Measurements from ENCODE around the gene LCN12. TPM values are rescaled to one million over a fixed set of nuclear protein-coding genes. Genes with fewer than 3 reads are reported as not detected.

LCN12 gene
- total RNA-seq, 1 experiment from 2014 or later, result 2.1 TPM

DNA sequence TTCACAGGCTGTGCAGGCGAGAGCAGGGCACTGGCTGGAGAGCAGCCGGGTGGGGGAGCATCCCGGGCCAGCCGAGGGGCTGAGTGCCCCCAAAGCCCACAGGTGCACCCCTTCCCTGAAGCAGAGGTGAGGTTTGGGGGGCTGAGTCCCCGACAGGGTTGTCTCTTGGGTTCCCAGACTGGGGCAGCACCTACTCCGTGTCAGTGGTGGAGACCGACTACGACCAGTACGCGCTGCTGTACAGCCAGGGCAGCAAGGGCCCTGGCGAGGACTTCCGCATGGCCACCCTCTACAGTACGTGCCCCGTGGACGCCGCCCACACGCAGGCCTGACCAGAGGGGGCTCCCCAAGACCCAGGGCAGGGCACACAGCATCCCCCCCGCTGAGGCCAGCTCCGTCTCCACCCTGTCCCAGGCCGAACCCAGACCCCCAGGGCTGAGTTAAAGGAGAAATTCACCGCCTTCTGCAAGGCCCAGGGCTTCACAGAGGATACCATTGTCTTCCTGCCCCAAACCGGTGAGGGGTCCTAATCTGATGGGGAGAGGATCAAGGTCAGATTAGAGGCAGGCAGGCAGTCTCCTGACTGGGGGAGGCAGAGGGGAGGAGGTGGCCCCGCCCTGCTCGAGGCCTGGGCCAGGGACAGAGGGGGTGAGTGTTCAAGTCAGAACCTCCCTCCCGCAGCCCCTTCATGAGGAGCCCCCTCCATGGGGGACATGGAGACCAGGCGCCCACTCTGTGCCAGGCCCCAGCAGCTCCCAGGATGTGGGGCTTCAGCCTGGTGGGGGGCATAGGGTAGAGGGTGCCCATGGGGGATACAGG lies 27.9 kb downstream of the LCN12 start:
- Mint-ChIP-seq H3K9me3 (no peaks in the 10 kb centered on the region), H3K4me3 (no peak overlapping the region), H3K27ac (no peak overlapping the region), H3K4me1 (peaks cover 2 to 16% of the 10 kb centered on the region in 2 experiments), H3K36me3 (ENCODE audit: insufficient read depth in 1 of 3, low read depth in 3 of 3) (peaks cover 0 to 3% (median 0%) of the 10 kb centered on the region in 3 experiments; a peak in 1 of 7 replicates), H3K27me3 (ENCODE audit: low read depth) (peaks cover 7% of the 10 kb centered on the region)
- H4K5ac ChIP-seq (ENCODE audit: insufficient read length, low read depth, low read length), result no peak overlapping the region
- H4K8ac ChIP-seq (replicated peaks; ENCODE audit: insufficient read length, low read depth, low read length), result no peak overlapping the region
- H3K18ac ChIP-seq (ENCODE audit: insufficient read length, low read depth, low read length), result no peak overlapping the region
- no peak overlapping the region for H3K27ac ChIP-seq (ENCODE audit: insufficient read length, low read depth, low read length)
- H3K56ac ChIP-seq (ENCODE audit: insufficient read length, low read depth, low read length), result no peak overlapping the region
- H3T11ph ChIP-seq (ENCODE audit: low read length), result no peak overlapping the region
- no peaks in the 10 kb centered on the region for H3K79me2 ChIP-seq (ENCODE audit: insufficient read depth, low read length)
- H3K79me1 ChIP-seq (ENCODE audit: insufficient read depth, low read depth, low read length, poor library complexity, severe bottlenecking), result no peaks in the 10 kb centered on the region
- no peak overlapping the region for H2AK5ac ChIP-seq (ENCODE audit: insufficient read length, low read length)
- no CpG with 5 or more reads among the region's 26 CpGs for WGBS (ENCODE audit: extremely low coverage, insufficient read length, low lambda C conversion rate)
- H2BK12ac ChIP-seq (ENCODE audit: insufficient read length, low read depth, low read length), result no peak overlapping the region
- H4K91ac ChIP-seq (ENCODE audit: insufficient read length, low read depth, low read length), result no peak overlapping the region
- H2BK20ac ChIP-seq (ENCODE audit: low read depth, low read length, poor library complexity, severe bottlenecking), result no peak overlapping the region
- no peaks in the 10 kb centered on the region for H3K9me3 ChIP-seq (ENCODE audit: control insufficient read depth, low read depth, low read length)
- TF ChIP-seq, protein P1, sequence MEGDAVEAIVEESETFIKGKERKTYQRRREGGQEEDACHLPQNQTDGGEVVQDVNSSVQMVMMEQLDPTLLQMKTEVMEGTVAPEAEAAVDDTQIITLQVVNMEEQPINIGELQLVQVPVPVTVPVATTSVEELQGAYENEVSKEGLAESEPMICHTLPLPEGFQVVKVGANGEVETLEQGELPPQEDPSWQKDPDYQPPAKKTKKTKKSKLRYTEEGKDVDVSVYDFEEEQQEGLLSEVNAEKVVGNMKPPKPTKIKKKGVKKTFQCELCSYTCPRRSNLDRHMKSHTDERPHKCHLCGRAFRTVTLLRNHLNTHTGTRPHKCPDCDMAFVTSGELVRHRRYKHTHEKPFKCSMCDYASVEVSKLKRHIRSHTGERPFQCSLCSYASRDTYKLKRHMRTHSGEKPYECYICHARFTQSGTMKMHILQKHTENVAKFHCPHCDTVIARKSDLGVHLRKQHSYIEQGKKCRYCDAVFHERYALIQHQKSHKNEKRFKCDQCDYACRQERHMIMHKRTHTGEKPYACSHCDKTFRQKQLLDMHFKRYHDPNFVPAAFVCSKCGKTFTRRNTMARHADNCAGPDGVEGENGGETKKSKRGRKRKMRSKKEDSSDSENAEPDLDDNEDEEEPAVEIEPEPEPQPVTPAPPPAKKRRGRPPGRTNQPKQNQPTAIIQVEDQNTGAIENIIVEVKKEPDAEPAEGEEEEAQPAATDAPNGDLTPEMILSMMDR (conservative IDR thresholded peaks at IDR 0.05), result no peak
- H3K23ac ChIP-seq (ENCODE audit: insufficient read length, low read depth, low read length), result no peak overlapping the region
- DNase-seq, result no peak
- H3K4me1 ChIP-seq (ENCODE audit: insufficient read depth, low read length), result no peaks in the 10 kb centered on the region; the same call in 1 of the 2 replicates
- peak overlapping the region; percentile 5; the same call in 1 of the 2 replicates for H3K14ac ChIP-seq (ENCODE audit: insufficient read depth, low read length)
- H2BK120ac ChIP-seq (ENCODE audit: low read depth, low read length, poor library complexity, severe bottlenecking), result no peak overlapping the region
- H3K4ac ChIP-seq (ENCODE audit: low read depth, low read length), result no peak overlapping the region
- no peak overlapping the region for H2AFZ ChIP-seq (ENCODE audit: low read length)
- peaks cover 9% of the 10 kb centered on the region for H3K23me2 ChIP-seq (ENCODE audit: insufficient read length, low read depth, low read length, poor library complexity, severe bottlenecking)
- no peak overlapping the region for H3K4me2 ChIP-seq (ENCODE audit: insufficient read depth, insufficient read length, low read length)
- H3K27me3 ChIP-seq (ENCODE audit: insufficient read depth, low read length), result no peaks in the 10 kb centered on the region
- no peak overlapping the region for H2BK15ac ChIP-seq (ENCODE audit: low read depth, low read length)
- no peaks in the 10 kb centered on the region for H4K20me1 ChIP-seq (ENCODE audit: control insufficient read depth, insufficient read depth, insufficient read length)
- H3K9ac ChIP-seq (ENCODE audit: extremely low read depth, insufficient read length, low read length), result no peak overlapping the region
- no peak overlapping the region for H2BK5ac ChIP-seq (ENCODE audit: insufficient read length, low read length)
